KOPT-K1 (cell line): Measurements from ENCODE around the gene CNNM4.

Source experiments
- H3K27ac ChIP-seq: fragments of 200-600 bp; sonication (generic); 2 replicates; pipeline ENCODE4 v1.5.1; 2016; ENCODE audit warnings: antibody characterized with exemption, mild to moderate bottlenecking, low read depth, low read length; ENCODE audit not compliant: poor library complexity, severe bottlenecking
- H3K36me3 ChIP-seq: fragments of 200-600 bp; sonication (generic); 2 replicates; pipeline ENCODE4 v1.5.1; 2017; ENCODE audit warnings: antibody characterized with exemption, mild to moderate bottlenecking, low read length, moderate library complexity; ENCODE audit not compliant: insufficient read depth
- H3K9me3 ChIP-seq: fragments of 200-600 bp; sonication (generic); 2 replicates; pipeline ENCODE4 v1.5.1; 2017; ENCODE audit warnings: antibody characterized with exemption, low read length, mild to moderate bottlenecking; ENCODE audit not compliant: insufficient read depth, poor library complexity, severe bottlenecking

Gene CNNM4

GRCh38 chr2:96859099-96859649 lies 98.5 kb downstream of the CNNM4 start:
- Histone ChIP-seq H3K27ac (no peak overlapping the region), H3K36me3 (peaks cover 4% of the 10 kb centered on the region; the same call in 1 of the 2 replicates), H3K9me3 (no peaks in the 10 kb centered on the region)

GRCh38 chr2:96859681-96860064 lies 99.0 kb downstream of the CNNM4 start:
- Histone ChIP-seq H3K36me3 (no peaks in the 10 kb centered on the region), H3K27ac (no peak overlapping the region), H3K9me3 (no peaks in the 10 kb centered on the region)

GRCh38 chr2:96860065-96861029 lies 99.6 kb downstream of the CNNM4 start:
- H3K36me3 ChIP-seq: no peaks in the 10 kb centered on the region
- no peaks in the 10 kb centered on the region for H3K9me3 ChIP-seq
- no peak overlapping the region for H3K27ac ChIP-seq

GRCh38 chr2:96861074-96861473 lies 100.4 kb downstream of the CNNM4 start:
- Histone ChIP-seq H3K9me3 (no peaks in the 10 kb centered on the region), H3K27ac (no peak overlapping the region), H3K36me3 (no peaks in the 10 kb centered on the region)
